IMR-90 (cell line): ENCODE measurements around the gene CEP162. TPM values are rescaled to one million over a fixed set of nuclear protein-coding genes. Genes with fewer than 3 reads are reported as not detected.

Experiments
- ATAC-seq: fragments of 200-7000 bp; cut with Tn5 transposase; 2 replicates; pipeline ENCODE4 v1.9.1; 2020; ENCODE audit warnings: low read depth, mild to moderate bottlenecking, moderate library complexity
- BruUV-seq: library from RNA; stranded (reverse); fragments of 400-500 nt; replicated peaks from 2 replicates; lab custom pipeline; 2021; lab: Mats Ljungman, UMichigan
- CTCF ChIA-PET: fragments of 300-600 bp; formaldehyde crosslinking; extraction: SDS; loops from one replicate; lab custom pipeline; 2021; ENCODE audit warnings: antibody characterized with exemption; lab: Yijun Ruan, JAX
- POLR2A ChIA-PET: fragments of 300-600 bp; sonication (Branson Sonifier 250); formaldehyde crosslinking; loops from one replicate; lab custom pipeline; 2022; ENCODE audit warnings: antibody characterized with exemption; ENCODE audit not compliant: unreplicated experiment; lab: Charles Lee
- DNase-seq: peaks from one replicate; pipeline ENCODE4 v3.0.0; 2013
- H2AFZ ChIP-seq: replicated peaks from 2 replicates; pipeline ENCODE3; 2013; ENCODE audit warnings: low read length, mild to moderate bottlenecking; ENCODE audit not compliant: poor library complexity
- H2AK5ac ChIP-seq: 2 replicates; pipeline ENCODE4 v1.6.1; 2013; ENCODE audit warnings: low read depth, low read length, inconsistent platforms
- H2AK9ac ChIP-seq: replicated peaks from 2 replicates; pipeline ENCODE3; 2013; ENCODE audit warnings: mild to moderate bottlenecking, low read depth, low read length, moderate library complexity; ENCODE audit not compliant: poor library complexity
- H2BK120ac ChIP-seq: 2 replicates; pipeline ENCODE4 v1.6.1; 2013; ENCODE audit warnings: low read depth, low read length, inconsistent platforms
- H2BK15ac ChIP-seq: 3 replicates; pipeline ENCODE4 v1.6.1; 2013; ENCODE audit warnings: low read depth, low read length, inconsistent platforms
- H2BK20ac ChIP-seq: 2 replicates; pipeline ENCODE4 v1.6.1; 2013; ENCODE audit warnings: low read depth, mild to moderate bottlenecking, inconsistent platforms, low read length, moderate library complexity
- H2BK5ac ChIP-seq: 2 replicates; pipeline ENCODE4 v1.6.1; 2013; ENCODE audit warnings: mild to moderate bottlenecking, low read depth, low read length, inconsistent platforms; ENCODE audit not compliant: poor library complexity, severe bottlenecking
- H3K14ac ChIP-seq: replicated peaks from 2 replicates; pipeline ENCODE4 v1.6.1; 2013; ENCODE audit warnings: low read depth, low read length, inconsistent platforms
- H3K18ac ChIP-seq: 2 replicates; pipeline ENCODE4 v1.6.1; 2013; ENCODE audit warnings: low read depth, low read length, control low read depth
- H3K23ac ChIP-seq: 2 replicates; pipeline ENCODE4 v1.6.1; 2013; ENCODE audit warnings: low read depth, low read length, inconsistent platforms
- H3K27ac ChIP-seq: 2 replicates; pipeline ENCODE4 v1.5.1; 2013; ENCODE audit warnings: mild to moderate bottlenecking, control low read depth, low read length; ENCODE audit not compliant: insufficient read depth
- H3K27me3 ChIP-seq: 2 replicates; pipeline ENCODE4 v1.6.1; 2013; ENCODE audit warnings: low read length; ENCODE audit not compliant: control insufficient read depth, insufficient read depth
- H3K36me3 ChIP-seq: 2 replicates; pipeline ENCODE4 v1.6.1; 2013; ENCODE audit warnings: low read length, mixed read lengths; ENCODE audit not compliant: control insufficient read depth, insufficient read depth
- H3K4ac ChIP-seq: 2 replicates; pipeline ENCODE4 v1.6.1; 2013; ENCODE audit warnings: low read depth, low read length, inconsistent platforms
- H3K4me1 ChIP-seq: 2 replicates; pipeline ENCODE4 v1.6.1; 2013; ENCODE audit warnings: low read length, mixed read lengths; ENCODE audit not compliant: control insufficient read depth, insufficient read depth
- H3K4me2 ChIP-seq: 2 replicates; pipeline ENCODE4 v1.6.1; 2013; ENCODE audit warnings: low read depth, mild to moderate bottlenecking, control low read depth, low read length, moderate library complexity
- H3K4me3 ChIP-seq: 2 replicates; pipeline ENCODE4 v1.5.1; 2013; ENCODE audit warnings: low read depth, mild to moderate bottlenecking, control low read depth, low read length, moderate library complexity; ENCODE audit not compliant: insufficient read depth
- H3K56ac ChIP-seq: 2 replicates; pipeline ENCODE4 v1.6.1; 2013; ENCODE audit warnings: low read length, inconsistent platforms; ENCODE audit not compliant: insufficient read depth; ENCODE audit errors: extremely low read depth
- H3K79me1 ChIP-seq, 2 experiments: 2 replicates each; pipeline ENCODE4 v1.6.1; 2013; ENCODE audit warnings: low read length in 2 of 2, inconsistent platforms in 1 of 2, low read depth in 1 of 2
- H3K9ac ChIP-seq: 2 replicates; pipeline ENCODE4 v1.6.1; 2013; ENCODE audit warnings: low read depth, low read length, control low read depth
- H3K9me1 ChIP-seq: 2 replicates; pipeline ENCODE4 v1.6.1; 2013; ENCODE audit warnings: low read length, inconsistent platforms; ENCODE audit not compliant: insufficient read depth
- H3K9me3 ChIP-seq: 2 replicates; pipeline ENCODE4 v1.6.1; 2013; ENCODE audit warnings: low read length; ENCODE audit not compliant: control insufficient read depth, insufficient read depth
- H4K20me1 ChIP-seq: 2 replicates; pipeline ENCODE4 v1.6.1; 2013; ENCODE audit warnings: low read length, inconsistent platforms; ENCODE audit not compliant: insufficient read depth
- H4K5ac ChIP-seq: 2 replicates; pipeline ENCODE4 v1.6.1; 2013; ENCODE audit warnings: mild to moderate bottlenecking, low read depth, low read length, control low read depth
- H4K8ac ChIP-seq, 2 experiments: 2 replicates each; pipeline ENCODE4 v1.6.1; 2013; ENCODE audit warnings: low read depth in 2 of 2, low read length in 2 of 2, control low read depth in 1 of 2, inconsistent platforms in 1 of 2
- H4K91ac ChIP-seq: 2 replicates; pipeline ENCODE4 v1.6.1; 2013; ENCODE audit warnings: low read depth, low read length, inconsistent platforms; ENCODE audit not compliant: insufficient read depth
- CEBPB ChIP-seq: IDR thresholded peaks from 2 replicates; pipeline ENCODE4 v1.6.1; 2012; ENCODE audit warnings: low read depth, low read length, improper control_type of control experiment
- CHD1 ChIP-seq: IDR thresholded peaks from 2 replicates; pipeline ENCODE4 v1.6.1; 2012; ENCODE audit warnings: low read depth, low read length, improper control_type of control experiment
- FOS ChIP-seq: fragments of 150-350 bp; IDR thresholded peaks from 2 replicates; pipeline ENCODE4 v1.6.1; 2016; ENCODE audit warnings: low read depth, low read length
- MAFK ChIP-seq: IDR thresholded peaks from 2 replicates; pipeline ENCODE4 v1.6.1; 2012; ENCODE audit warnings: low read depth, low read length, improper control_type of control experiment
- MAZ ChIP-seq: IDR thresholded peaks from 2 replicates; pipeline ENCODE4 v1.6.1; 2012; ENCODE audit warnings: low read depth, mild to moderate bottlenecking, low read length, improper control_type of control experiment, moderate library complexity, borderline replicate concordance
- MXI1 ChIP-seq: IDR thresholded peaks from 2 replicates; pipeline ENCODE4 v1.6.1; 2012; ENCODE audit warnings: low read depth, mild to moderate bottlenecking, low read length, moderate library complexity, borderline replicate concordance
- NFE2L2 ChIP-seq: fragments of 150-350 bp; IDR thresholded peaks from 2 replicates; pipeline ENCODE4 v1.6.1; 2016; ENCODE audit warnings: low read depth, mild to moderate bottlenecking, low read length
- POLR2A ChIP-seq: IDR thresholded peaks from 2 replicates; pipeline ENCODE4 v1.6.1; 2012; ENCODE audit warnings: mild to moderate bottlenecking, low read depth, low read length
- RAD21 ChIP-seq: IDR thresholded peaks from 2 replicates; pipeline ENCODE4 v1.6.1; 2012; ENCODE audit warnings: low read length, improper control_type of control experiment
- RFX5 ChIP-seq: IDR thresholded peaks from 2 replicates; pipeline ENCODE4 v1.8.0; 2012; ENCODE audit warnings: low read depth, mild to moderate bottlenecking, low read length, moderate library complexity
- SMC3 ChIP-seq: fragments of 150-350 bp; IDR thresholded peaks from 2 replicates; pipeline ENCODE4 v1.6.1; 2016; ENCODE audit warnings: low read depth, mild to moderate bottlenecking, antibody characterized with exemption, low read length, moderate library complexity
- WGBS, 2 experiments: methylation state at CpG; one replicate each; pipeline versions ENCODE4 v1.1.5 to v1.1.7; 2013; ENCODE audit warnings: missing lambda C conversion rate in 2 of 2; ENCODE audit not compliant: insufficient read length in 1 of 2; ENCODE audit errors: extremely low coverage in 2 of 2; 5-methylcytosine and 5-hydroxymethylcytosine counted together
- dilution Hi-C: fragments of 300-500 bp; cut with HindIII; formaldehyde crosslinking; loops from one replicate; pipeline ENCODE4 v1.14.3; 2018; ENCODE audit warnings: low sequenced_read_pairs; ENCODE audit not compliant: unreplicated experiment
- in situ Hi-C: fragments of 300-500 bp; cut with MboI; formaldehyde crosslinking; loops from 3 replicates; pipeline ENCODE4 v1.14.3; 2019; ENCODE audit warnings: low sequenced_read_pairs, inconsistent platforms, mixed read lengths
- intact Hi-C: fragments of 100-400 bp; cut with micrococcal nuclease; formaldehyde crosslinking; loops from 2 replicates; pipeline ENCODE4 v1.10.0; 2022
- polyA plus RNA-seq, 3 experiments: library from polyadenylated mRNA; depleted of rRNA; stranded (reverse); fragments of >200 nt; gene quantifications; 2 replicates each; pipeline ENCODE4 v1.2.3, GENCODE V29; 2012; ENCODE audit warnings: low replicate concordance in 1 of 3
- total RNA-seq: library from RNA; depleted of rRNA; stranded (reverse); fragments of >200 nt; gene quantifications from 2 replicates; pipeline ENCODE4 v1.2.3, GENCODE V29; 2012
- TF ChIP-seq, protein P1 (sequence below): conservative IDR thresholded peaks from 2 replicates; pipeline ENCODE4 v1.5.1; 2012; ENCODE audit warnings: mild to moderate bottlenecking, low read depth, low read length, improper control_type of control experiment
- TF ChIP-seq, protein P2 (sequence below): fragments of 150-350 bp; IDR thresholded peaks from 2 replicates; pipeline ENCODE4 v1.6.1; 2017; ENCODE audit warnings: mild to moderate bottlenecking, antibody characterized with exemption, low read length, low read depth
- TF ChIP-seq, protein P3 (sequence below): fragments of 150-350 bp; IDR thresholded peaks from 2 replicates; pipeline ENCODE4 v1.6.1; 2016; ENCODE audit warnings: low read depth, mild to moderate bottlenecking, low read length, moderate library complexity, borderline replicate concordance

CEP162 gene
- total and polyA plus RNA-seq, 2 of the 4 experiments (the other 2 are of a cell fraction), result 1.2 to 1.6 TPM

GRCh38 chr6:84136364-84137050 is 90.9 kb downstream of the CEP162 start:
- H3K27me3 ChIP-seq, result no peaks in the 10 kb centered on the region
- no peaks in the 10 kb centered on the region for H3K36me3 ChIP-seq
- H2AK9ac ChIP-seq, result no peak overlapping the region
- intact Hi-C loops, result no loop called here
- no peak overlapping the region for H3K4me2 ChIP-seq
- ATAC-seq (no peak; the same call in 1 of the 2 replicates), DNase-seq (peak; percentile 33)
- H2AFZ ChIP-seq, result no peak overlapping the region
- no TSS peak for BruUV-seq
- H3K23ac ChIP-seq, result no peak overlapping the region
- H3K9ac ChIP-seq, result no peak overlapping the region
- no peak overlapping the region for H3K4ac ChIP-seq
- no peaks in the 10 kb centered on the region for H3K4me1 ChIP-seq
- H3K9me1 ChIP-seq, result no peaks in the 10 kb centered on the region
- no peak overlapping the region for H2BK15ac ChIP-seq
- TF ChIP-seq MAZ (no peak), MAFK (no peak), POLR2A (no peak), RFX5 (no peak), RAD21 (no peak), CHD1 (no peak), NFE2L2 (no peak), FOS (no peak), CEBPB (no peak), MXI1 (no peak), SMC3 (no peak)
- TF ChIP-seq, protein P1, sequence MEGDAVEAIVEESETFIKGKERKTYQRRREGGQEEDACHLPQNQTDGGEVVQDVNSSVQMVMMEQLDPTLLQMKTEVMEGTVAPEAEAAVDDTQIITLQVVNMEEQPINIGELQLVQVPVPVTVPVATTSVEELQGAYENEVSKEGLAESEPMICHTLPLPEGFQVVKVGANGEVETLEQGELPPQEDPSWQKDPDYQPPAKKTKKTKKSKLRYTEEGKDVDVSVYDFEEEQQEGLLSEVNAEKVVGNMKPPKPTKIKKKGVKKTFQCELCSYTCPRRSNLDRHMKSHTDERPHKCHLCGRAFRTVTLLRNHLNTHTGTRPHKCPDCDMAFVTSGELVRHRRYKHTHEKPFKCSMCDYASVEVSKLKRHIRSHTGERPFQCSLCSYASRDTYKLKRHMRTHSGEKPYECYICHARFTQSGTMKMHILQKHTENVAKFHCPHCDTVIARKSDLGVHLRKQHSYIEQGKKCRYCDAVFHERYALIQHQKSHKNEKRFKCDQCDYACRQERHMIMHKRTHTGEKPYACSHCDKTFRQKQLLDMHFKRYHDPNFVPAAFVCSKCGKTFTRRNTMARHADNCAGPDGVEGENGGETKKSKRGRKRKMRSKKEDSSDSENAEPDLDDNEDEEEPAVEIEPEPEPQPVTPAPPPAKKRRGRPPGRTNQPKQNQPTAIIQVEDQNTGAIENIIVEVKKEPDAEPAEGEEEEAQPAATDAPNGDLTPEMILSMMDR, result no peak
- TF ChIP-seq, protein P2, sequence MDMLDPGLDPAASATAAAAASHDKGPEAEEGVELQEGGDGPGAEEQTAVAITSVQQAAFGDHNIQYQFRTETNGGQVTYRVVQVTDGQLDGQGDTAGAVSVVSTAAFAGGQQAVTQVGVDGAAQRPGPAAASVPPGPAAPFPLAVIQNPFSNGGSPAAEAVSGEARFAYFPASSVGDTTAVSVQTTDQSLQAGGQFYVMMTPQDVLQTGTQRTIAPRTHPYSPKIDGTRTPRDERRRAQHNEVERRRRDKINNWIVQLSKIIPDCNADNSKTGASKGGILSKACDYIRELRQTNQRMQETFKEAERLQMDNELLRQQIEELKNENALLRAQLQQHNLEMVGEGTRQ, result no peak
- TF ChIP-seq, protein P3, sequence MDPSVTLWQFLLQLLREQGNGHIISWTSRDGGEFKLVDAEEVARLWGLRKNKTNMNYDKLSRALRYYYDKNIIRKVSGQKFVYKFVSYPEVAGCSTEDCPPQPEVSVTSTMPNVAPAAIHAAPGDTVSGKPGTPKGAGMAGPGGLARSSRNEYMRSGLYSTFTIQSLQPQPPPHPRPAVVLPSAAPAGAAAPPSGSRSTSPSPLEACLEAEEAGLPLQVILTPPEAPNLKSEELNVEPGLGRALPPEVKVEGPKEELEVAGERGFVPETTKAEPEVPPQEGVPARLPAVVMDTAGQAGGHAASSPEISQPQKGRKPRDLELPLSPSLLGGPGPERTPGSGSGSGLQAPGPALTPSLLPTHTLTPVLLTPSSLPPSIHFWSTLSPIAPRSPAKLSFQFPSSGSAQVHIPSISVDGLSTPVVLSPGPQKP, result no peak
- no peak overlapping the region for H2AK5ac ChIP-seq
- H3K79me1 ChIP-seq, result no peaks in the 10 kb centered on the region
- dilution Hi-C loops, result no loop called here
- WGBS, 2 experiments, result 80% methylated on average over 1 of the region's 4 CpGs; no CpG with 5 or more reads in 1 of the 2 experiments
- in situ Hi-C loops, result no loop called here
- H3K18ac ChIP-seq, result no peak overlapping the region
- no peak overlapping the region for H3K14ac ChIP-seq
- ChIA-PET CTCF (no interaction called here), POLR2A (no interaction called here)
- no peak overlapping the region for H3K4me3 ChIP-seq
- no peaks in the 10 kb centered on the region for H4K20me1 ChIP-seq
- H4K5ac ChIP-seq, result no peak overlapping the region
- no peak overlapping the region for H3K27ac ChIP-seq
- H2BK120ac ChIP-seq, result no peak overlapping the region
- no peaks in the 10 kb centered on the region; the same call in 1 of the 2 replicates for H3K9me3 ChIP-seq
- no peak overlapping the region for H4K91ac ChIP-seq
- H4K8ac ChIP-seq, result no peak overlapping the region
- no peak overlapping the region for H2BK20ac ChIP-seq
- H2BK5ac ChIP-seq, result no peak overlapping the region
- no peak overlapping the region for H3K56ac ChIP-seq
